Stimulated activated CD8-positive, alpha-beta memory T cell treated with anti-CD3 and anti-CD28 coated beads, Interleukin-7, amount 100 ng/mL, for 4 hours (primary cell): ENCODE results near the gene TLL2.

ENCODE experiments used
- DNase-seq, 2 donors: peaks; one replicate each; pipeline ENCODE4 v3.0.0-alpha.2; 2020; ENCODE audit warnings: low read depth in 2 of 2

TLL2 gene

DNA sequence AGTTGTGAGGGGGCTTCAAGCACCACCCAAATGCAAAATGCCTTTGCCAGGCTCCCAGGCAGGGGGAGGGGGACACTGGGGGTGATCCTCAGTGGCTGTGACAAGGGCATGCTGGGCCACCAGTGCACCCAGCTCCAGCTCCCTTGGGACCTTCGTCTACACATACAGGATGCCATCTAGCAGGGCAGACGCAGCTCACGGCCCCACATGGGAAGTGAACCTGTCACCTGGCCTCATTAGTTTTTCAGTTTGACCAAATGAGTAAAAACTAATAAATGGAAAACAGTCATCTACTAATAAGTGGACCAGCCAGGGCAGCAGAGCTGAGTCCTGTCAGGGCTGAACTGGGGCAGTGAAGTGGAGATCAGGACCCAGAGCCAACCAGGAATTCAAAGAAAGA, 50.2 kb downstream of the TLL2 start:
- DNase-seq, result no peak

DNA sequence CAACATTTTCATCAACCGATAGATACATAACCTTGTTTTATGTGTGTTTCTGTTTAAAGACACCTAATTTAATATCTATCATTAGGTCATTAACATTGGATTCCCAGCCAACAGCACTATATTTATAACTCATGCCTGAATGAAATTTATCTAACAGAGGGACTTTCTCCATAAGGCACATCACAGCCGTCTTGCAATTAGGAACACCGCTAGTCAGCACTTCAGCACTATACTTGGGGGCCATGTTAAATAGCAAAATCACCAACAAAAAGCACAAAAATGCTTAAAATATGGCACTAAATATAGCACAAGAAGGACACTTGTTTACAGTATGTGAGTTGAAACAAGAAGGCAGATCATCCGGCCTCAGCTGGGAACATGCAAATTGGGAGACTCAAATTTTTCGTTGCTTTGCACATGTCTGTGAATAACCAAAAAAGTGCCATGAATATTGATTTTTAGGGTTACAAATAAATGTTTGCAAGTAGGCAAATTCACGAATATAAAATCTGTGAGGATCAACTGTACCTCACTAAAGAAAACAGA, 51.0 kb downstream of the TLL2 start:
- DNase-seq, result no peak

GRCh38 chr10:96460316-96460715, 53.4 kb downstream of the TLL2 start:
- DNase-seq, result no peak

GRCh38 chr10:96457341-96457740, 56.4 kb downstream of the TLL2 start:
- DNase-seq, result no peak

DNA sequence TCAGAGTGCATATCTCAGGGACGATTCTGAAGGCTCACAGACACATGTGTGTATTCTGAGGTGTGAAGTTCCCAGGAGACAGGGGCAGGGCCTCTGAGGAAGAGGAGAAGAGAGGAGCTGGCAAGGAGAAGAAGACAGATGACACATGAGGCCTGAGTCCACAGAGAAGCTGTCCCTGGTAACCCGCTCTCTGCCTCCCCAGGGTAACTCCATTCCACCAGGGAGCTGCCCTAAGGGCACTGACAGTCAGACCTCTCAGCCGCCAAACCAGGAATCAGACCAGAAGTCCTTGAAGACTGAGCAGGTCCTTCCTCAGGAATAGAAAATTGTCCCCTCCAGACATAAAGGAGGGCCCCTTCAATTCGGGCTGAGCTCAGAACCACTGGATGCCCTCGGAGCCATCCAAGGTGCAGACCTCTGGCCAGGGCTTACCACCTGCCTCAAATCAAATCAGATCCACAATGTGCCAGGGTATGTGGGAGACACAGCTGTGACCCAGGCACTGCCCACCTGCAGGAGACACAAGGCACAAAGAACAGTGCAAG, 57.4 kb downstream of the TLL2 start:
- DNase-seq, result no peak

- no peak for DNase-seq
These were observed 59.7 kb downstream of the TLL2 start for GRCh38 chr10:96453856-96454583.

DNA sequence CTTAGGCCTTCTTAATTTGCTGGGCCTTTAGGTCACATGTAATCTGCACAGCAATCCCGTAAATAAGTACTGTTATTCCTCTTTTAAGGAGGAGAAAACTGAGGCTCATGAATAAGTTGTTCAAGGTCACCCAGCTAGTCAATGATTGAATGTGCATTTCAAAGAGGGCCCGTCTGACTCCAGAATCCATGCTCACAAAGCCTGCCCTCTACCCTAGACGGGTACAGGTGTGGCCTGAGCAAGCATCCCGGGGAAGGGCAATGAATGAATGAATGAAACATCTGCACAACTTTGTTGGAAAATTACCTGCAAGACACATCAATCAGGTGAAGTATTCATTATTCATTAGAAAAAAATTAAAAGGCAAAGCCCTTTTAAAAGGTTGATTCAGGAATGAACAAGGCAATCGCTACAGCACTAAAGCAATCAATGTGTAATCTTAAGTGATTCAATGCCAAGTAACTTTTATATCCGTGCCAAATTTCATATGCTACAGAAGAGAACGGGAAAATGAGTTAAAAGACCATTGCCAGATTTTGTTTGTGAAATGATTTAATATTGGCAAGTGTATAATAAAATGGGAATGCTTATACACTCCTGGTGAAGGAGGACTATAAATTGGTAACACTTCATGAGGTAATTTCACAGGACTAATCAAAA, 61.1 kb downstream of the TLL2 start:
- no peak for DNase-seq

DNA sequence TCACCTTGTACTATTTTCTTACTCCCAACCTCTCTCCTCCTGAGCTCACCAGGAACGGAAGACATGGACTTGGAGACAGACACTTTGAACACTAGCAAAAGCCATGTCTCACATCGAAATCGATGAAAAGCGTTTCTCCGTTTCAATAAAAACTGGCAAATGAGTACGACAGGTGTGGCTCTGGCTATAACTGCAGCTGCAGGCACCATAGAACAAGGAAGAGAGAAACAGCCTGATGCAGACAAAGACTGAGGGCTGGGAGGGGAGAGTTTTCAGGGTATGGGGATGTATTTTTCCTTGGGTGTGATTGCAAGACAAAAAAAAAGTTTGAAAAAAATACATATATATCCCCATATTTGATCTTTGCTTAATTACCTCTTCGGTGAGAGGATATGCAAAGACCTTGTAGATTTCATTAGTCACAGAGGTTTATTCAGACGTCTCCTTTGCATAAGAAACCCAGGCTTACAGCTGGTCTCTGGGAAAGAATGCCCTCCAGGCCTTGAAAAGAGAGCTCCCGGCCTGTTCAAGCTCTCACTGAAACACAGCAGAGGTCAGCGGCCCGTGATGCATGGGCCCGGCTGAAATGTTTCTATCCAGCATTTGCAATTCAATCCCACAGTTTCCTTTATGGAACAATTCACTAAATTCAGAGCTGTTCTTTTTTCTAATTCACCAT, 63.1 kb downstream of the TLL2 start:
- no peak for DNase-seq

DNA sequence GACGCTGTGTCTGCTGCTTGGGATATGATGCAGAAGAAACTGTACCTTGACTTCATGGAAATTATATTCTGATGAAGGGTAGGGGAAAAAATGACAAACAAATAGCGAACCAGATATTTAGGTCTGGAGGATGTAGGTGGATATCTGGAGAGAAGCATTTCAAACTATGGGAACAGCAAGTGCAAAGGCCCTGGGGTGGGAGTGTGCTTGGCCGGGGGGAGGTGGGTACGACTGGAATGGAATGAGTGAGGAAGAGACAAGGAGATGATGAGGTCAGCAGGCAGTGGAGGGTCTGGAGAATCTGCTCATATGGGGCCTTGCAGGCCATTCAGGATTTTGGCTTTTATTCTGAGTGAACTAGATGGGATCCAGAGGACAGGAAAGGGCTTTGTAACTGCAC, 65.2 kb downstream of the TLL2 start:
- no peak for DNase-seq

DNA sequence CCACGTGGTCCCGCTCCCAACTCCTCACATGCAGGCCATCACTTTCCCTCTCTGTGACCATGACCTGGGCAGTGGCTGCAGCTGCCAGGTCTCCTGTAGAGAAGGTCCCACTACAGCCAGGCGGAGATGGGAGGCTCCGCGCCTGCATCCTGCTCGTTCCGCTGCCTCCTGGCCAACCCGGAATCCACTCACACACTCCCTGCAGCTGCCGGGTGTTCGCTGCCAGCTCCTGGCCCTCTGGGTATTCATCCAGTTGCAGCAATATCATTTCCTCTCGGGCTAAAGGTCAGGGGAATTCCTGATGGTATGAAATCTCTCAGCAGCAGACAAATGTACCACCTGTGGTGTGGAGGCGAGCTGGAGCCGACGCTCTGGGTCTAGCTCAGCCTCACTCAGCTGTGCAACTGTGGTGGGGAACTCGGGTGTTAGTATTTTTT, 65.7 kb downstream of the TLL2 start:
- DNase-seq, result no peak

DNA sequence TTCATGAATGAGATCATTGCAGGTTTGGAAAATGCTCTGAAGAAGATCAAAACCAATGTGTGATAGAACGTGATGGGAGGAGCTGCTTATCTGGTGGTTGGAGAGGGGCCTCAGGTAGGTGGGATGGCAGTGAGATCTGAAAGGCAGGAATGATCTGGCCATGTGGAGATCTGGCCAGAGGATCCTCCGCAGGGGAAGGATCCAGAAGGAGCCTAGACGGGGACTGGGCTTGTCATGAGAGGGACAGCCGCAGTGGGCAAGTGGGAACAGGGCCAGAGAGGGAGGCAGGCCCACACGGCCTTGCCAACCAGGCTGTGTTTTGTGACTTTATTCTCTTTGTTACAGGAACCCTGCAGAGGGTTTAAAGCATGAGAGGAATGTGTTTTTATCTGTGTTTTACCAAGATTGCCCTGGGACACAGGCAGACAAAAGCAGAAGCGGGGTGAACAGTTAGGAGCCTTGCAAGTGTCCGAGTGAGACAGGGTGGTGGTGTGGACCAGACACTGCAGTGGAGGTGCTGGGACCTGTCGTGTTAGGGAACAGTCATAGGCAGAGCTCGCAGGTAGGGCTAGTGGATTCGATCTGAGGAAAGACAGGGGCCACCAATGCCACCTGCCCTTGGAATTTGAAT, 66.6 kb downstream of the TLL2 start:
- no peak for DNase-seq

DNA sequence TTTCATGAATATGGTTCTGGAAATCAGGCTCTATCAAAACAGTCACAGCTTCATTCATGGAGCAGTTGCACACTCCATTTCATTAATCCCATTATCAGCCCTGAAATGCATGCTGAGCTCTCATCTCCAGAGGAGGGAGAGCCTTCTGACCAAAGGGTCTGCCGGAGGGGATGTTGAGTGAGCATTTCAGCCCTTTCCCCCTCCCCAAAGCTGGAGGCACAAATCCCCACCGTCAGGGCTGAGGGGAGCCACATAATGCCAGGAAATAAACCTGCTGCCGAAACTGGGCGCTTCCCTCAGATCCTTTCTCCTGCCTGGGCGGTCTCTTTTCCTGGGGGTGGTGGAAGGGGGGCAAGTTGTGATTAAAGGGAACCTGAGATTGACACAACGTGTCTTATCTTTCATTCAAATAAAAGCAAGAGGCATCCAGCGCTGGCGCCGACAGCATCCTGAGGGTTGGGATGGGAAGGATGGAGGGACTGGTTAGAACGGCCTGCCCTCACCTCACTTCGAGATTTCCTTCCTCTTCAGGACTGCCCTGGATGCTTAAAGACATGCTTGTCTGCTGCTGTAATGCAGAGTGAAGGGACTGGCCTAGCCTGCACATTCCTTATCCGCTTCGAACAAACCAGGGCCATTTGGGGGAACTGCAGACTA, 71.6 kb downstream of the TLL2 start:
- no peak for DNase-seq

DNA sequence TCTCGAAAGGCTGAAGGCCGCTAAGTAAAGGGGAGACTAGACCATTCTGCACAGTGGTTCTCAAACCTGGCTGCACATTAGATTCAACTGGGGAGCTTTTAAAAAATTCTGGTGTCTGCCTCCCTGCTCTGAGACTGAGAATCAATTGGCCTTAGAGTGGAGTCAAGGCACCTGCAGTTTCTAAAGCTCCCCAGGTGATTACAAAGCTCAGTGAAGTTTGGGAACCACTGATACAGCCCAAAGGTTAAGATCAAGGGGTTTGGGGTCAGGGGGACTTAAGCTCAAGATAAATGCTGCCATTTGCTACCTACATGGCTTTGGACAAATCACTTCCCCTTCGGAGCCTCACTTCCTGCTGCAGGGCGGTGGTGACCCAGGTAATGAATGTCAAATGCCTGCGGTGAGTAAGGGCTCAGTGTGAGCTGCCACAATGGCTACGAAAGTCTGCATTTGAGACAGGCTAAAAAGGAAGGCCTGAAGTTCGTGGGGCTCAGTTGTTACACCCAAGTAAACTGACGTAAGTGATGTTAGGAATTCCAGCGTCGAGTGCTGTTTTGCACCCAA, 72.3 kb downstream of the TLL2 start:
- no peak for DNase-seq

DNA sequence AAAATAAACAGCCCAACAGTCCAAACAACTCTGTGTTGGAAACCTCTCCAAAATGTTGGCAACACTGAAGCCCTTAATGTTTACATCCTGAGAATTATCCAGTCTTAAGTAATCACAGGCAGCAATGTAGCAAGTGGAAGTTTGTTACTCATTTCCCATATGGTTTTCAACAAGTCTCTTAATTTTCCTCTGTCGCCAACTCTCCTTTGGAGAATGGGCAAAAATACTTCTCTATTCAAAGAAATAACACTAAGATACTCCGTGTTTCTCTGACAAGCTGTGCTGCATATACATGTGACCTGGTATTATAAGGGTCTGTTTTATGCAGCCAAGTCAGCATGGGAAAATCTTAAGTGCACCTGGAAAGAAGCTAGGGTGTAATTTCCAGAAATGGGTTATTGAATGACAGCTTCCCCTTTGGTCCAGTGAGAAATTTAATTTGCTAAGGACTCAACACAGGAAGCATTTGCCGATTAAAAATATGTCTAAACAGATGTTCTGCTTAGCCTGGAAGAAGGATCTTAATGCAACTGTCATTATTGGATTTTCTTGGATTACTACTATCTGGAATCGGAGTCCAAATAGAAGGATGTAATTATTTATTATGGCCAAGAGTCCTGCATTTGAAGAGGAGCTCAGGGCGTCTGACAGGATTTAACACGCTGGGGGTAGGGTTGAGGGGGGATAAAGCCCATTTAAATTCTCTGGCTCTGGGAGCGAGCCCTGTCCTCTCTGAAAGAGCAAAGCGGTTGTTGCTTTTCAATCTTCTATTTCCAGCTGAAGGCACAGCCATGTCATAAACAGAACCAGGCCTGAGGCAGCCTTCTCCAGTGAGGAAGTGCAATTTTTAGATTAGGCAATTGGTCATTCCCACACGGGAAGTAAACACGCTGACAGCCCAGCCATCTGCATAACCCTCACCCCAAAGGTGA, 73.1 kb downstream of the TLL2 start:
- no peak for DNase-seq

DNA sequence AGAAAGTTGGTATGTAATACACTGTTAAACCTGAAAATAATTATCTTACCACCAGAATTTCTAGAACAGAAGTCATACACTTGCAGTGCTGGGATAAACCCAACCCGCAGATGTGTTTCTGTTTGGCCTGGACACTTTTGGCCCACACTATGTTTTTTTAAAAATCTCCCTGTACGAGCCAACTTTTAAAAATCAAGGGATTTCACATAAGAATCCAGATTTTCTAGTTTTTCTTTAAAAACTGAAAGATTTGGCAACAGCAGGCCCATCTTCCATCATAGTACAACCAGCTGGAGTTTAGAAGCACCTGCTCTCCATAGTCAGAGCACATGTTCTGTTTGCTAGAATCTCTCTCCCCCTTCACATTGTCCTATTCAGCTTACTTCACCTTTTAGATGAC, 74.0 kb downstream of the TLL2 start:
- DNase-seq, result no peak

DNA sequence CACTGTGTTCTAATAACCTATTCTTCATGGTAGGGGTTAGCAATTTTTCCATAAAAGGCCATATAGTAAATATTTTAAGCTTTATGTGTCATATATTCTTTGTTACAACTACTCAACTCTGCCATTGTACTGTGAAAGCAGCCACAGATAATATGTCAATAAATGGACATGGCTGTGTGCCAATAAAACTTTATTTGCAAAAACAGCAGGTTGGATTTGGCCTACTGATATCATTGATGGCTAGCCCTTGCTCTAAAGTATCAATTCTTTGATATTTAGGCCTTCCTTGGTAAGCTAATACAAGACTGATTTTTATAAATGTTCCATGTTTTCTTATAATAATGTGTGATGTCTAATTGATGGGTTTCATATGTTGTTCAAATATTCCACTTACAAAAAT, 77.7 kb downstream of the TLL2 start:
- DNase-seq, result no peak

DNA sequence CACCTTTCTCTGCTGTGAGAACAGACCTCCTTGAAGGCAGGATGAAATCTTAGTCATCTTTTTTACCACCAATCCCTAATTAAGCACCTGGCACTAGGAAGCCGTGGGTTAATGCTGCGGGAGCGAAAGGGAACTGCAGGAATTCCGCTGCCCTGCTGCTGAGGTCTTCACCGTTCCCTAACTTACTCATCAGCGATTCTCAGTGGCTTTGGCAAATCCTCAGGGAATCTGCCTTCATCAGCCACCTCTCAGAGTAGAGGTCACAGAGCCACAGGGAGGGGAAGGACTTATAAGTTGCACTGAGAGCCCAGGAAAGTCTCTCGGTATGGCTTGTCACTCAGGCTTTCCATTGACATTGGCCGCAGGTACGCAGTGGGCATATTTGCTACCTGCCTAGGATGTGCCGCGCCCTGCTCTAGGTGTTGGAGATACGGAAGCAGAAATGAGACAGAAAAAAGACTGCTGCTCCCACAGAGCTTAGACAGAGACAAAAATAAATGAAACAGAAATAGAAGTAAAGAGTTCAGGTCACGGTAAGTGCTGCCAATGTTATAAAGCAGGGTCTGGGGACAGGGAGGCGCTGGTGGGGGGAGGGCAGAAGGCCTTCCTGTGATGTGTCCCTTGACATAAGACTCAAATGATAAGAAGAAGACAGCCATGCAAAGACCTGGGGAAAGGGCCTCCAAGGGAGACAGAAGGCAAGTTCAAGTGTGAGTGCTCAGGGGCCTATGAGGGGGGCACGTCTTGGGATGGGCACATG, 82.3 kb downstream of the TLL2 start:
- no peak for DNase-seq

GRCh38 chr10:96427291-96427690, 86.4 kb downstream of the TLL2 start:
- DNase-seq, result no peak

- DNase-seq, result no peak
These were observed 91.2 kb downstream of the TLL2 start for GRCh38 chr10:96422525-96422924.
